ENCODE results near the gene EXOSC3. TPM values are rescaled to one million over a fixed set of nuclear protein-coding genes. Genes with fewer than 3 reads are reported as not detected.
A peak's percentile ranks its signal among the peaks of the same experiment; 100 is the strongest.
"Not testable (repeated sequence)": the region's sequence is repeated elsewhere in the genome, so short reads cannot be mapped to it uniquely, and the experiment has no call there.

EXOSC3 gene
- total RNA-seq, 1 experiment from 2014 or later, result 36.0 TPM

- not testable (repeated sequence) for H3K27me3 ChIP-seq (ENCODE audit: low read length); H3K9me3 ChIP-seq (ENCODE audit: low read length); H4K20me1 ChIP-seq (ENCODE audit: insufficient read depth, low read depth, low read length); H2AFZ ChIP-seq (ENCODE audit: low read length); H3K4me3 ChIP-seq (ENCODE audit: low read length); H3K9me2 ChIP-seq (replicated peaks; ENCODE audit: insufficient read depth, low read length); H3K27ac ChIP-seq (ENCODE audit: low read length); H3K9ac ChIP-seq (ENCODE audit: low read length); DNase-seq; H3K36me3 ChIP-seq (ENCODE audit: insufficient read depth, low read length); H3K4me2 ChIP-seq (ENCODE audit: low read depth, low read length, poor library complexity, severe bottlenecking)
- peaks cover 28% of the 10 kb centered on the region for H3K4me1 ChIP-seq (ENCODE audit: low read length)
- peaks cover 23% of the 10 kb centered on the region for H3K79me2 ChIP-seq (ENCODE audit: low read length)
These were observed 33.2 kb downstream of the EXOSC3 start for GRCh38 chr9:37751704-37752103.

GRCh38 chr9:37751186-37751585 lies 33.7 kb downstream of the EXOSC3 start:
- no peaks in the 10 kb centered on the region for H3K9me3 ChIP-seq (ENCODE audit: low read length)
- no peak overlapping the region for H2AFZ ChIP-seq (ENCODE audit: low read length)
- no peaks in the 10 kb centered on the region for H3K9me2 ChIP-seq (replicated peaks; ENCODE audit: insufficient read depth, low read length)
- peaks cover 23% of the 10 kb centered on the region for H3K79me2 ChIP-seq (ENCODE audit: low read length)
- no peaks in the 10 kb centered on the region for H4K20me1 ChIP-seq (ENCODE audit: insufficient read depth, low read depth, low read length)
- no peak overlapping the region for H3K9ac ChIP-seq (ENCODE audit: low read length)
- no peaks in the 10 kb centered on the region for H3K36me3 ChIP-seq (ENCODE audit: insufficient read depth, low read length)
- H3K4me2 ChIP-seq (ENCODE audit: low read depth, low read length, poor library complexity, severe bottlenecking), result no peak overlapping the region
- DNase-seq, result no peak
- H3K27ac ChIP-seq (ENCODE audit: low read length), result no peak overlapping the region
- no peaks in the 10 kb centered on the region for H3K27me3 ChIP-seq (ENCODE audit: low read length)
- H3K4me3 ChIP-seq (ENCODE audit: low read length), result no peak overlapping the region
- peaks cover 28% of the 10 kb centered on the region for H3K4me1 ChIP-seq (ENCODE audit: low read length)

- Histone ChIP-seq H4K20me1 (ENCODE audit: insufficient read depth, low read depth, low read length) (no peaks in the 10 kb centered on the region), H3K79me2 (ENCODE audit: low read length) (peaks cover 4% of the 10 kb centered on the region), H3K36me3 (ENCODE audit: insufficient read depth, low read length) (no peaks in the 10 kb centered on the region), H2AFZ (ENCODE audit: low read length) (no peak overlapping the region), H3K4me1 (ENCODE audit: low read length) (peaks cover 14% of the 10 kb centered on the region), H3K27ac (ENCODE audit: low read length) (no peak overlapping the region), H3K4me3 (ENCODE audit: low read length) (no peak overlapping the region), H3K27me3 (ENCODE audit: low read length) (no peaks in the 10 kb centered on the region), H3K9me3 (ENCODE audit: low read length) (no peaks in the 10 kb centered on the region), H3K4me2 (ENCODE audit: low read depth, low read length, poor library complexity, severe bottlenecking) (no peak overlapping the region), H3K9ac (ENCODE audit: low read length) (no peak overlapping the region), H3K9me2 (replicated peaks; ENCODE audit: insufficient read depth, low read length) (no peaks in the 10 kb centered on the region)
- no peak for DNase-seq
These were observed 35.7 kb downstream of the EXOSC3 start for GRCh38 chr9:37749129-37749528.

- Histone ChIP-seq H3K9me2 (replicated peaks; ENCODE audit: insufficient read depth, low read length) (no peaks in the 10 kb centered on the region), H3K27me3 (ENCODE audit: low read length) (no peaks in the 10 kb centered on the region), H3K4me2 (ENCODE audit: low read depth, low read length, poor library complexity, severe bottlenecking) (no peak overlapping the region), H3K4me3 (ENCODE audit: low read length) (no peak overlapping the region), H3K4me1 (ENCODE audit: low read length) (peaks cover 9% of the 10 kb centered on the region), H4K20me1 (ENCODE audit: insufficient read depth, low read depth, low read length) (no peaks in the 10 kb centered on the region), H3K27ac (ENCODE audit: low read length) (no peak overlapping the region), H2AFZ (ENCODE audit: low read length) (peak overlapping the region; percentile 22), H3K9me3 (ENCODE audit: low read length) (no peaks in the 10 kb centered on the region), H3K36me3 (ENCODE audit: insufficient read depth, low read length) (no peaks in the 10 kb centered on the region), H3K79me2 (ENCODE audit: low read length) (no peaks in the 10 kb centered on the region), H3K9ac (ENCODE audit: low read length) (no peak overlapping the region)
- peak; percentile 87 for DNase-seq
These were observed 37.6 kb downstream of the EXOSC3 start for GRCh38 chr9:37747271-37747753.

GRCh38 chr9:37746448-37747270 lies 38.2 kb downstream of the EXOSC3 start:
- no peaks in the 10 kb centered on the region for H3K27me3 ChIP-seq (ENCODE audit: low read length)
- no peak overlapping the region for H3K4me2 ChIP-seq (ENCODE audit: low read depth, low read length, poor library complexity, severe bottlenecking)
- peak overlapping the region; percentile 19; the same call in 1 of the 2 replicates for H2AFZ ChIP-seq (ENCODE audit: low read length)
- no peak for DNase-seq
- H3K27ac ChIP-seq (ENCODE audit: low read length), result no peak overlapping the region
- no peaks in the 10 kb centered on the region for H4K20me1 ChIP-seq (ENCODE audit: insufficient read depth, low read depth, low read length)
- peaks cover 9% of the 10 kb centered on the region for H3K4me1 ChIP-seq (ENCODE audit: low read length)
- H3K9me3 ChIP-seq (ENCODE audit: low read length), result no peaks in the 10 kb centered on the region
- H3K4me3 ChIP-seq (ENCODE audit: low read length), result no peak overlapping the region
- no peak overlapping the region for H3K9ac ChIP-seq (ENCODE audit: low read length)
- no peaks in the 10 kb centered on the region for H3K9me2 ChIP-seq (replicated peaks; ENCODE audit: insufficient read depth, low read length)
- no peaks in the 10 kb centered on the region for H3K36me3 ChIP-seq (ENCODE audit: insufficient read depth, low read length)
- no peaks in the 10 kb centered on the region for H3K79me2 ChIP-seq (ENCODE audit: low read length)

- Histone ChIP-seq H3K9me2 (replicated peaks; ENCODE audit: insufficient read depth, low read length) (no peaks in the 10 kb centered on the region), H3K4me1 (ENCODE audit: low read length) (peaks cover 9% of the 10 kb centered on the region), H3K79me2 (ENCODE audit: low read length) (no peaks in the 10 kb centered on the region), H3K9me3 (ENCODE audit: low read length) (no peaks in the 10 kb centered on the region), H3K27me3 (ENCODE audit: low read length) (no peaks in the 10 kb centered on the region), H3K9ac (ENCODE audit: low read length) (no peak overlapping the region), H2AFZ (ENCODE audit: low read length) (no peak overlapping the region), H3K4me2 (ENCODE audit: low read depth, low read length, poor library complexity, severe bottlenecking) (no peak overlapping the region), H3K27ac (ENCODE audit: low read length) (no peak overlapping the region), H4K20me1 (ENCODE audit: insufficient read depth, low read depth, low read length) (no peaks in the 10 kb centered on the region), H3K4me3 (ENCODE audit: low read length) (no peak overlapping the region), H3K36me3 (ENCODE audit: insufficient read depth, low read length) (no peaks in the 10 kb centered on the region)
- no peak for DNase-seq
These were observed 38.9 kb downstream of the EXOSC3 start for GRCh38 chr9:37745970-37746369.

GRCh38 chr9:37740631-37741328 lies 44.1 kb downstream of the EXOSC3 start:
- H2AFZ ChIP-seq (ENCODE audit: low read length), result no peak overlapping the region
- H3K4me2 ChIP-seq (ENCODE audit: low read depth, low read length, poor library complexity, severe bottlenecking), result no peak overlapping the region
- no peaks in the 10 kb centered on the region for H3K4me1 ChIP-seq (ENCODE audit: low read length)
- H3K27me3 ChIP-seq (ENCODE audit: low read length), result no peaks in the 10 kb centered on the region
- no peaks in the 10 kb centered on the region for H4K20me1 ChIP-seq (ENCODE audit: insufficient read depth, low read depth, low read length)
- no peaks in the 10 kb centered on the region for H3K9me2 ChIP-seq (replicated peaks; ENCODE audit: insufficient read depth, low read length)
- no peaks in the 10 kb centered on the region for H3K79me2 ChIP-seq (ENCODE audit: low read length)
- H3K27ac ChIP-seq (ENCODE audit: low read length), result no peak overlapping the region
- no peaks in the 10 kb centered on the region for H3K9me3 ChIP-seq (ENCODE audit: low read length)
- no peaks in the 10 kb centered on the region for H3K36me3 ChIP-seq (ENCODE audit: insufficient read depth, low read length)
- H3K4me3 ChIP-seq (ENCODE audit: low read length), result no peak overlapping the region
- no peak overlapping the region for H3K9ac ChIP-seq (ENCODE audit: low read length)
- no peak for DNase-seq

GRCh38 chr9:37740128-37740527 lies 44.7 kb downstream of the EXOSC3 start:
- no peak overlapping the region for H3K4me3 ChIP-seq (ENCODE audit: low read length)
- H3K9me3 ChIP-seq (ENCODE audit: low read length), result no peaks in the 10 kb centered on the region
- H3K36me3 ChIP-seq (ENCODE audit: insufficient read depth, low read length), result no peaks in the 10 kb centered on the region
- no peak overlapping the region for H2AFZ ChIP-seq (ENCODE audit: low read length)
- H4K20me1 ChIP-seq (ENCODE audit: insufficient read depth, low read depth, low read length), result no peaks in the 10 kb centered on the region
- H3K27ac ChIP-seq (ENCODE audit: low read length), result no peak overlapping the region
- H3K9ac ChIP-seq (ENCODE audit: low read length), result no peak overlapping the region
- H3K4me1 ChIP-seq (ENCODE audit: low read length), result no peaks in the 10 kb centered on the region
- H3K27me3 ChIP-seq (ENCODE audit: low read length), result no peaks in the 10 kb centered on the region
- no peaks in the 10 kb centered on the region for H3K9me2 ChIP-seq (replicated peaks; ENCODE audit: insufficient read depth, low read length)
- H3K4me2 ChIP-seq (ENCODE audit: low read depth, low read length, poor library complexity, severe bottlenecking), result no peak overlapping the region
- no peaks in the 10 kb centered on the region for H3K79me2 ChIP-seq (ENCODE audit: low read length)
- no peak for DNase-seq

Data from Karpas-422 (cell line).